Ovary (tissue), 3 donors: ENCODE measurements around the gene SFTA2.

Experiments used
- POLR2A ChIP-seq: fragments of 450-650 bp; IDR thresholded peaks from one replicate; pipeline ENCODE4 v1.6.1; 2017; ENCODE audit warnings: antibody characterized with exemption, mild to moderate bottlenecking, moderate library complexity
- TF ChIP-seq, protein P1 (sequence below), 3 donors: fragments of 450-650 bp in 2 of 3; fragments of 200-600 bp in 1 of 3; IDR thresholded peaks; one replicate each; pipeline versions ENCODE4 v1.5.1 to v1.8.0; 2016 to 2022; ENCODE audit warnings: antibody characterized with exemption in 3 of 3, mild to moderate bottlenecking in 1 of 3
- donor health status: DM: no; HTN: no; CAD: no.

DNA sequence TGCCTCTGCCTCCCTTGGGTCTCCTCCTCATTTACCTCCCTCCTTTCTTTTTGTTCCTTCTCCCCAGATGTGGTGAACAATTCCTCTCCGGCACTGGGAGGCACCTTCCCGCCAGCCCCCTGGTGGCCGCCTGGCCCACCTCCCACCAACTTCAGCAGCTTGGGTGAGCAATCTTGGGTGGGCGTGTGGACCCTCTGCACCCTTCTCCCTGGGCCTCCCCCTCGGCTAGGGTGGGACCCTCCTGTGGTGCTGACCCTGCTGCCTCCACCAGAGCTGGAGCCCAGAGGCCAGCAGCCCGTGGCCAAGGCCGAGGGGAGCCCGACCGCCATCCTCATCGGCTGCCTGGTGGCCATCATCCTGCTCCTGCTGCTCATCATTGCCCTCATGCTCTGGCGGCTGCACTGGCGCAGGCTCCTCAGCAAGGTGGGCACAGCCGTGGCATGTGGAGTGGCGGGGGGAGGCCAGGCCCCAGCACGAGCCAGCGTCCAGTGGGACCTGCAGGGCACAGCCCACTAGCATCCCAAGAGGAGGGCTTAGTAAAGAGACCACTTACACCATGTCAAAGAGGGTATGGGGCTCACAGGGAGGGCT is 38.9 kb downstream of the SFTA2 start:
- TF ChIP-seq, protein P1, sequence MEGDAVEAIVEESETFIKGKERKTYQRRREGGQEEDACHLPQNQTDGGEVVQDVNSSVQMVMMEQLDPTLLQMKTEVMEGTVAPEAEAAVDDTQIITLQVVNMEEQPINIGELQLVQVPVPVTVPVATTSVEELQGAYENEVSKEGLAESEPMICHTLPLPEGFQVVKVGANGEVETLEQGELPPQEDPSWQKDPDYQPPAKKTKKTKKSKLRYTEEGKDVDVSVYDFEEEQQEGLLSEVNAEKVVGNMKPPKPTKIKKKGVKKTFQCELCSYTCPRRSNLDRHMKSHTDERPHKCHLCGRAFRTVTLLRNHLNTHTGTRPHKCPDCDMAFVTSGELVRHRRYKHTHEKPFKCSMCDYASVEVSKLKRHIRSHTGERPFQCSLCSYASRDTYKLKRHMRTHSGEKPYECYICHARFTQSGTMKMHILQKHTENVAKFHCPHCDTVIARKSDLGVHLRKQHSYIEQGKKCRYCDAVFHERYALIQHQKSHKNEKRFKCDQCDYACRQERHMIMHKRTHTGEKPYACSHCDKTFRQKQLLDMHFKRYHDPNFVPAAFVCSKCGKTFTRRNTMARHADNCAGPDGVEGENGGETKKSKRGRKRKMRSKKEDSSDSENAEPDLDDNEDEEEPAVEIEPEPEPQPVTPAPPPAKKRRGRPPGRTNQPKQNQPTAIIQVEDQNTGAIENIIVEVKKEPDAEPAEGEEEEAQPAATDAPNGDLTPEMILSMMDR (IDR thresholded peaks at IDR 0.05): no peak
- no peak for TF ChIP-seq POLR2A
